Astrocyte (in vitro differentiated cells and primary cell): Measurements from ENCODE around the gene ANGEL2.

ENCODE experiments used
- EZH2 ChIP-seq: IDR thresholded peaks from 2 replicates; pipeline ENCODE4 v1.6.1; 2012; ENCODE audit warnings: mild to moderate bottlenecking, low read length, inconsistent platforms; ENCODE audit not compliant: insufficient read depth
- TF ChIP-seq, protein P1 (sequence below): IDR thresholded peaks from 2 replicates; pipeline ENCODE4 v1.5.1; 2011; ENCODE audit warnings: low read depth, mild to moderate bottlenecking, inconsistent platforms, low read length, moderate library complexity; ENCODE audit not compliant: insufficient read depth

DNA sequence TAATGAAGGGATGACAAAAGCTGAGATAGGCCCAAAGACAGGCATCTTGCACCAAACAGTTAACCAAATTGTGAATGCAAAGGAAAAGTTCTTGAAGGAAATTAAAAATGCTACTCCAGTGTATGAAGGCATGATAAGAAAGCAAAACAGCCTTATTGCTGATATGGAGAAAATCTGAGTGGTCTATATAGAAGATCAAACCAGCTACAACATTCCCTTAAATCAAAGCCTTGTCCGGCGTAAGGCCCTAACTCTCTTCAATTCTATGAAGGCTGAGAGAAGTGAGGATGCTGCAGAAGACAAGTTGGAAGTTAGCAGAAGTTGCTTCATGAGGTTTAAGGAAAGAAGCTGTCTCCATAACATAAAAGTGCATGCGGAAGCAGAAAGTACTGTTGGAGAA lies 4.3 kb upstream of the ANGEL2 start:
- TF ChIP-seq, protein P1, sequence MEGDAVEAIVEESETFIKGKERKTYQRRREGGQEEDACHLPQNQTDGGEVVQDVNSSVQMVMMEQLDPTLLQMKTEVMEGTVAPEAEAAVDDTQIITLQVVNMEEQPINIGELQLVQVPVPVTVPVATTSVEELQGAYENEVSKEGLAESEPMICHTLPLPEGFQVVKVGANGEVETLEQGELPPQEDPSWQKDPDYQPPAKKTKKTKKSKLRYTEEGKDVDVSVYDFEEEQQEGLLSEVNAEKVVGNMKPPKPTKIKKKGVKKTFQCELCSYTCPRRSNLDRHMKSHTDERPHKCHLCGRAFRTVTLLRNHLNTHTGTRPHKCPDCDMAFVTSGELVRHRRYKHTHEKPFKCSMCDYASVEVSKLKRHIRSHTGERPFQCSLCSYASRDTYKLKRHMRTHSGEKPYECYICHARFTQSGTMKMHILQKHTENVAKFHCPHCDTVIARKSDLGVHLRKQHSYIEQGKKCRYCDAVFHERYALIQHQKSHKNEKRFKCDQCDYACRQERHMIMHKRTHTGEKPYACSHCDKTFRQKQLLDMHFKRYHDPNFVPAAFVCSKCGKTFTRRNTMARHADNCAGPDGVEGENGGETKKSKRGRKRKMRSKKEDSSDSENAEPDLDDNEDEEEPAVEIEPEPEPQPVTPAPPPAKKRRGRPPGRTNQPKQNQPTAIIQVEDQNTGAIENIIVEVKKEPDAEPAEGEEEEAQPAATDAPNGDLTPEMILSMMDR, result no peak
- TF ChIP-seq EZH2, result no peak
